Keratinocyte (primary cell): ENCODE results near the gene C8G. TPM values are rescaled to one million over a fixed set of nuclear protein-coding genes. Genes with fewer than 3 reads are reported as not detected.

Experiments
- DNase-seq: peaks from one replicate; pipeline ENCODE4 v3.0.0-alpha.2; 2011; ENCODE audit warnings: low read depth, missing footprints, low spot score
- FAIRE-seq: peaks from 2 replicates; lab custom pipeline; 2011; peaks lifted over from hg19 to GRCh38; lab: Jason Lieb, UNC
- H2AFZ ChIP-seq: 2 replicates; pipeline ENCODE4 v1.6.0; 2012; ENCODE audit warnings: low read length, control low read depth, inconsistent platforms; ENCODE audit not compliant: control insufficient read depth
- H3K27ac ChIP-seq: 2 replicates; pipeline ENCODE4 v1.5.1; 2011; ENCODE audit warnings: low read length; ENCODE audit not compliant: control insufficient read depth, insufficient read depth
- H3K27me3 ChIP-seq: 3 replicates; pipeline ENCODE4 v1.6.0; 2011; ENCODE audit warnings: low read length; ENCODE audit not compliant: control insufficient read depth, insufficient read depth; ENCODE audit errors: extremely low read depth
- H3K36me3 ChIP-seq, 2 experiments: 2 replicates in 1 of 2; 3 replicates in 1 of 2; pipeline ENCODE4 v1.5.1; 2011; ENCODE audit warnings: low read length in 2 of 2, mild to moderate bottlenecking in 1 of 2; ENCODE audit not compliant: control insufficient read depth in 2 of 2, insufficient read depth in 2 of 2; ENCODE audit errors: extremely low read depth in 1 of 2
- H3K4me1 ChIP-seq: 3 replicates; pipeline ENCODE4 v1.5.1; 2011; ENCODE audit warnings: low read length; ENCODE audit not compliant: control insufficient read depth, insufficient read depth; ENCODE audit errors: extremely low read depth
- H3K4me2 ChIP-seq: 3 replicates; pipeline ENCODE4 v1.6.0; 2011; ENCODE audit warnings: low read depth, low read length; ENCODE audit not compliant: control insufficient read depth, insufficient read depth; ENCODE audit errors: extremely low read depth
- H3K4me3 ChIP-seq, 3 experiments: fragments of 200-600 bp in 1 of 3; sonication (generic) in 1 of 3; 2 replicates in 2 of 3; 3 replicates in 1 of 3; pipeline ENCODE4 v1.5.1; 2011 to 2016; ENCODE audit warnings: low read length in 3 of 3, mild to moderate bottlenecking in 3 of 3, control low read depth in 2 of 3, inconsistent platforms in 1 of 3, low read depth in 1 of 3, mixed read lengths in 1 of 3, mixed run types in 1 of 3, moderate library complexity in 1 of 3; ENCODE audit not compliant: control insufficient read depth in 2 of 3, insufficient read depth in 2 of 3; ENCODE audit errors: extremely low read depth in 1 of 3
- H3K79me2 ChIP-seq: 2 replicates; pipeline ENCODE4 v1.6.0; 2012; ENCODE audit warnings: low read length; ENCODE audit not compliant: control insufficient read depth, insufficient read depth
- H3K9ac ChIP-seq: 3 replicates; pipeline ENCODE4 v1.6.0; 2011; ENCODE audit warnings: low read length; ENCODE audit not compliant: control insufficient read depth, insufficient read depth; ENCODE audit errors: extremely low read depth
- H3K9me1 ChIP-seq: 3 replicates; pipeline ENCODE4 v1.6.0; 2011; ENCODE audit warnings: low read length; ENCODE audit not compliant: control insufficient read depth, insufficient read depth; ENCODE audit errors: extremely low read depth
- H3K9me3 ChIP-seq: 2 replicates; pipeline ENCODE4 v1.5.1; 2012; ENCODE audit warnings: low read depth, low read length; ENCODE audit not compliant: control insufficient read depth
- H4K20me1 ChIP-seq: 3 replicates; pipeline ENCODE4 v1.6.0; 2011; ENCODE audit warnings: low read length; ENCODE audit not compliant: control insufficient read depth, insufficient read depth; ENCODE audit errors: extremely low read depth
- EZH2 ChIP-seq: IDR thresholded peaks from one replicate; pipeline ENCODE4 v1.6.1; 2012; ENCODE audit warnings: inconsistent platforms, mild to moderate bottlenecking, low read length, moderate library complexity
- dilution Hi-C: fragments of 300-500 bp; cut with MboI; formaldehyde crosslinking; loops from one replicate; pipeline ENCODE4 v1.7.0; 2020; ENCODE audit warnings: low sequenced_read_pairs; ENCODE audit not compliant: extremely low pct_ligation_motif_present
- polyA plus RNA-seq, 5 experiments: library from polyadenylated mRNA; depleted of rRNA in 3 of 5; stranded (reverse) in 3 of 5; stranded (forward) in 1 of 5; unstranded in 1 of 5; fragments of >200 nt; gene quantifications; 1 replicate in 1 of 5; 2 replicates in 3 of 5; 3 replicates in 1 of 5; pipeline versions ENCODE4 v1.2.1 to v1.2.3, GENCODE V29; 2011 to 2012; ENCODE audit warnings: missing spikeins in 2 of 5, low read depth in 1 of 5, low replicate concordance in 1 of 5
- TF ChIP-seq, protein P1 (sequence below), 3 experiments: IDR thresholded peaks in 1 of 3; conservative IDR thresholded peaks in 1 of 3; optimal IDR thresholded peaks in 1 of 3; 2 replicates in 2 of 3; 3 replicates in 1 of 3; pipeline versions ENCODE3 to v1.5.1; 2011; ENCODE audit warnings: low read length in 3 of 3, mild to moderate bottlenecking in 3 of 3, moderate library complexity in 2 of 3, control low read depth in 1 of 3, inconsistent platforms in 1 of 3; ENCODE audit not compliant: insufficient read depth in 2 of 3; ENCODE audit errors: extremely low read depth in 1 of 3

C8G gene
- polyA plus RNA-seq, 1 donor (not counting 4 experiments of a cell fraction or from before 2014, with no cell fraction given), result 0.24 TPM

DNA sequence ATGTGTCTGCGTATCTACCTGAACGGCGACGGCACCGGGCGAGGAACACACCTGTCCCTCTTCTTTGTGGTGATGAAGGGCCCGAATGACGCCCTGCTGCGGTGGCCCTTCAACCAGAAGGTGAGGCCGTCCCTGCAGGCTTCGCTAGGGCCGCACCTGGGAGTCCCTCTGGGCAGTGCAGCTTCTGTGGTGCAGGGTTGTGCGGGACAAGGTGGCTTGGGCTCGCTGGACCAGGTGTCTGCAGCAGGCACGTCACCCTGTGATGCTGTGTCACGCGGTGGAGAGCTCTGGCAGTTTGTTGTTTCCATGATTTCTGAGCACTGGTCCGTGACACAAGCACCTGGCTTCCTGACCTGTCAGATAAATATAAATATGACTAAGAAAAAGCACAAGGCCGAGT, 21.2 kb upstream of the C8G start:
- no peak for TF ChIP-seq EZH2
- TF ChIP-seq, protein P1, sequence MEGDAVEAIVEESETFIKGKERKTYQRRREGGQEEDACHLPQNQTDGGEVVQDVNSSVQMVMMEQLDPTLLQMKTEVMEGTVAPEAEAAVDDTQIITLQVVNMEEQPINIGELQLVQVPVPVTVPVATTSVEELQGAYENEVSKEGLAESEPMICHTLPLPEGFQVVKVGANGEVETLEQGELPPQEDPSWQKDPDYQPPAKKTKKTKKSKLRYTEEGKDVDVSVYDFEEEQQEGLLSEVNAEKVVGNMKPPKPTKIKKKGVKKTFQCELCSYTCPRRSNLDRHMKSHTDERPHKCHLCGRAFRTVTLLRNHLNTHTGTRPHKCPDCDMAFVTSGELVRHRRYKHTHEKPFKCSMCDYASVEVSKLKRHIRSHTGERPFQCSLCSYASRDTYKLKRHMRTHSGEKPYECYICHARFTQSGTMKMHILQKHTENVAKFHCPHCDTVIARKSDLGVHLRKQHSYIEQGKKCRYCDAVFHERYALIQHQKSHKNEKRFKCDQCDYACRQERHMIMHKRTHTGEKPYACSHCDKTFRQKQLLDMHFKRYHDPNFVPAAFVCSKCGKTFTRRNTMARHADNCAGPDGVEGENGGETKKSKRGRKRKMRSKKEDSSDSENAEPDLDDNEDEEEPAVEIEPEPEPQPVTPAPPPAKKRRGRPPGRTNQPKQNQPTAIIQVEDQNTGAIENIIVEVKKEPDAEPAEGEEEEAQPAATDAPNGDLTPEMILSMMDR (optimal IDR thresholded peaks at IDR 0.05 in 1 of 3, IDR thresholded peaks at IDR 0.05 in 1 of 3, conservative IDR thresholded peaks at IDR 0.05 in 1 of 3; ENCODE audit: extremely low read depth in 1 of 3, insufficient read depth in 2 of 3, low read length in 3 of 3), result no peak
- H2AFZ ChIP-seq, result no peak overlapping the region
- no peaks in the 10 kb centered on the region for H3K9me3 ChIP-seq
- dilution Hi-C loops, result no loop called here
- no peak for FAIRE-seq
- no peak for DNase-seq
- H4K20me1 ChIP-seq, result no peaks in the 10 kb centered on the region
- H3K27me3 ChIP-seq, result no peaks in the 10 kb centered on the region
- H3K27ac ChIP-seq, result no peak overlapping the region
- peaks cover 30 to 46% of the 10 kb centered on the region in 2 experiments for H3K36me3 ChIP-seq
- H3K4me1 ChIP-seq, result no peaks in the 10 kb centered on the region
- H3K9ac ChIP-seq, result no peak overlapping the region
- H3K4me2 ChIP-seq, result no peak overlapping the region
- H3K4me3 ChIP-seq, result no peak overlapping the region
- H3K9me1 ChIP-seq, result no peaks in the 10 kb centered on the region
- no peaks in the 10 kb centered on the region for H3K79me2 ChIP-seq

DNA sequence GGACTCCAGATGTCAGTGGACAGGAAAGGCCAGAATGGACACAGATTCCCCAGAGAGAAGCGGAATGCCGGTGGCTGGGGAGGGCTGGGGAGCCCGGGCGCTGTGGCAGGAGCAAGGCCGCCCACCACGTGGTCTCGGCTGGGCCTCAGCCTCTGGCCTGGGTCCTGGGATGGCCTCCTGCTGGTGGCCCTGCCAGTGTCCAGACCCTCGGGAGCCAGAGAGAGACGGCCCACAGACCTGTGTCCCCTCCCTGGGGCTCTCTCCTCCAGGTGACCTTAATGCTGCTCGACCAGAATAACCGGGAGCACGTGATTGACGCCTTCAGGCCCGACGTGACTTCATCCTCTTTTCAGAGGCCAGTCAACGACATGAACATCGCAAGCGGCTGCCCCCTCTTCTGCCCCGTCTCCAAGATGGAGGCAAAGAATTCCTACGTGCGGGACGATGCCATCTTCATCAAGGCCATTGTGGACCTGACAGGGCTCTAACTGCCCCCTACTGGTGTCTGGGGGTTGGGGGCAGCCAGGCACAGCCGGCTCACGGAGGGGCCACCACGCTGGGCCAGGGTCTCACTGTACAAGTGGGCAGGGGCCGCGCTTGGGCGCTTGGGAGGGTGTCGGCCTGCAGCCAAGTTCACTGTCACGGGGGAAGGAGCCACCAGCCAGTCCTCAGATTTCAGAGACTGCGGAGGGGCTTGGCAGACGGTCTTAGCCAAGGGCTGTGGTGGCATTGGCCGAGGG, 19.5 kb upstream of the C8G start:
- Histone ChIP-seq H3K27me3 (no peaks in the 10 kb centered on the region), H3K9me1 (no peaks in the 10 kb centered on the region), H3K27ac (no peak overlapping the region), H3K9me3 (no peaks in the 10 kb centered on the region), H3K36me3 (peaks cover 25 to 38% of the 10 kb centered on the region in 2 experiments), H3K79me2 (no peaks in the 10 kb centered on the region), H3K4me2 (no peak overlapping the region), H3K4me1 (no peaks in the 10 kb centered on the region), H3K4me3 (no peak overlapping the region), H2AFZ (no peak overlapping the region), H4K20me1 (no peaks in the 10 kb centered on the region), H3K9ac (no peak overlapping the region)
- dilution Hi-C loops, result loop anchor here (25.0 kb wide), 1 partner anchor 113 kb away; the partner anchor contains the start of gene RABL6
- FAIRE-seq (no peak), DNase-seq (no peak)
- TF ChIP-seq, protein P1 (optimal IDR thresholded peaks at IDR 0.05 in 1 of 3, IDR thresholded peaks at IDR 0.05 in 1 of 3, conservative IDR thresholded peaks at IDR 0.05 in 1 of 3; ENCODE audit: extremely low read depth in 1 of 3, insufficient read depth in 2 of 3, low read length in 3 of 3), result peak in 1 of 3 experiments; percentile 12
- no peak for TF ChIP-seq EZH2
